Left lobe of liver (tissue), 2 donors: ENCODE measurements around the gene ARSD. TPM values are rescaled to one million over a fixed set of nuclear protein-coding genes. Genes with fewer than 3 reads are reported as not detected.
"Not testable (repeated sequence)": the region's sequence is repeated elsewhere in the genome, so short reads cannot be mapped to it uniquely, and the experiment has no call there.

ENCODE experiments used
- ATAC-seq: fragments of 200-7000 bp; cut with Tn5 transposase; one replicate; pipeline ENCODE4 v1.9.1; 2020; ENCODE audit warnings: mild to moderate bottlenecking, moderate library complexity
- DNase-seq: peaks from one replicate; pipeline ENCODE4 v3.0.0-alpha.2; 2020; ENCODE audit warnings: low spot score
- total RNA-seq: library from RNA; stranded (reverse); gene quantifications from one replicate; pipeline ENCODE4 v1.2.1, GENCODE V29; 2021
- donor health status: DM: no; HTN: no; CAD: no; lungs with moderate emphysema.
- donor health status: DM: no; HTN: yes; CAD: no.

ARSD gene
- total RNA-seq, 1 donor from 2014 or later = 35.4 TPM

GRCh38 chrX:2897690-2898623, 31.2 kb downstream of the ARSD start:
- peak; percentile 83 for ATAC-seq
- DNase-seq = peak; percentile 82

GRCh38 chrX:2897311-2897689, 31.8 kb downstream of the ARSD start:
- DNase-seq (no peak), ATAC-seq (peak; percentile 17)

GRCh38 chrX:2894885-2895292, 34.2 kb downstream of the ARSD start:
- DNase-seq = no peak
- ATAC-seq = no peak

- ATAC-seq = no peak
- no peak for DNase-seq
These were observed 36.3 kb downstream of the ARSD start for GRCh38 chrX:2892816-2893215.

- not testable (repeated sequence) for DNase-seq, ATAC-seq
These were observed 38.3 kb downstream of the ARSD start for GRCh38 chrX:2890536-2891460.

GRCh38 chrX:2889706-2890490, 39.2 kb downstream of the ARSD start:
- peak; percentile 59 for ATAC-seq
- DNase-seq = not testable (repeated sequence)

GRCh38 chrX:2889045-2889605, 40.0 kb downstream of the ARSD start:
- ATAC-seq (peak; percentile 59), DNase-seq (no peak)

- DNase-seq = no peak
- ATAC-seq = peak; percentile 67
These were observed 40.8 kb downstream of the ARSD start for GRCh38 chrX:2888309-2888708.

- DNase-seq (no peak), ATAC-seq (no peak)
These were observed 45.4 kb downstream of the ARSD start for GRCh38 chrX:2883770-2884169.

GRCh38 chrX:2879670-2880069, 49.5 kb downstream of the ARSD start:
- ATAC-seq (no peak), DNase-seq (no peak)

- peak; percentile 52 for ATAC-seq
- no peak for DNase-seq
These were observed 50.6 kb downstream of the ARSD start for GRCh38 chrX:2878563-2878962.

- ATAC-seq (peak; percentile 44), DNase-seq (no peak)
These were observed 53.2 kb downstream of the ARSD start for GRCh38 chrX:2875798-2876399.

- no peak for DNase-seq
These were observed 54.0 kb downstream of the ARSD start for GRCh38 chrX:2875136-2875481.

GRCh38 chrX:2874222-2875135, 54.7 kb downstream of the ARSD start:
- DNase-seq = no peak
- ATAC-seq = no peak

More at GRCh38 chrX:2875136-2875481, 54.0 kb downstream of the ARSD start:
- no peak for ATAC-seq

GRCh38 chrX:2872671-2873277, 56.4 kb downstream of the ARSD start:
- no peak for ATAC-seq
- DNase-seq = no peak

GRCh38 chrX:2871831-2872230, 57.3 kb downstream of the ARSD start:
- no peak for DNase-seq
- no peak for ATAC-seq

- ATAC-seq (no peak), DNase-seq (no peak)
These were observed 58.5 kb downstream of the ARSD start for GRCh38 chrX:2870650-2871049.

- ATAC-seq = no peak
- no peak for DNase-seq
These were observed 61.9 kb downstream of the ARSD start for GRCh38 chrX:2867206-2867605.

GRCh38 chrX:2863646-2864045, 65.5 kb downstream of the ARSD start:
- DNase-seq = no peak
- no peak for ATAC-seq
